ENCODE data around the gene DSG3. TPM values are rescaled to one million over a fixed set of nuclear protein-coding genes. Genes with fewer than 3 reads are reported as not detected.
"Not testable (repeated sequence)": the region's sequence is repeated elsewhere in the genome, so short reads cannot be mapped to it uniquely, and the experiment has no call there.

The DSG3 gene
- polyA plus RNA-seq, 1 donor: not detected

DNA sequence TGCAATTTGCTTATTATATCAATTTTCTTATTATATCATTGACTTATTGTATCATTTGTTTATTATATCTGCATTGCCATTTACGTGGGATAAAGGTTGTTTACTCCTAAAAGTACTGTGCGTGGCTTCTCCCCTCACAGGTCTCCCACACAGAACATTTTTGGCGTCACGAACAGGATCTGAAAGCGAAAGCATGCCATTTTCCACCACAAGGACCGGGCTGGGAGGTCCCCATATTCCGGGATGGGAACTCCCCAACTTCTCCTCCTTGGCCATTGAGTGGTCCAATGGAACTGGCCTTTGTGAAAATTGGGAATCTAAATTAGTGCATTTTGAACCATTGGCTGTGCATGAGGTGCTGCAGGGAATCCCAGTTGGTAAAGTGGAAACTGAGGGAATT lies 45.6 kb downstream of the DSG3 start:
- no peak for DNase-seq (ENCODE audit: low read depth)

DNA sequence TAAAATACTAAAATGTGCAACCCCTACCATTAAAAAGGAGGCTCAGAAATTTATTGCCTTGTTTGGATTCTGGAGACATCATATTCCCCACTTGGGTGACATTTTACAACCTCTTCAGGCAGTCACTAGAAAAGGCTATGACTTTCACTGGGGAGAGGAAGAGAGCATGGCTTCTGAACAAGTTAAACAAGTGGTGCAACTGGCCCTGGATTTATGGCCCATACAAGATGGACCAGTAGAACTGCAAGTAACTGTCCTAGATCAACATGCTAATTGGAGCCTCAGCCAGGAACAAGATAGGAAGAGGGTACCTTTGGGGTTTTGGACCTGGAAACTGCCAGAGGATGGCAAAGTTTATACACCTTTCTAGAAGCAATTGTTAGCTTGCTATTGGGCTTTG lies 46.4 kb downstream of the DSG3 start:
- DNase-seq (ENCODE audit: low read depth): no peak

DNA sequence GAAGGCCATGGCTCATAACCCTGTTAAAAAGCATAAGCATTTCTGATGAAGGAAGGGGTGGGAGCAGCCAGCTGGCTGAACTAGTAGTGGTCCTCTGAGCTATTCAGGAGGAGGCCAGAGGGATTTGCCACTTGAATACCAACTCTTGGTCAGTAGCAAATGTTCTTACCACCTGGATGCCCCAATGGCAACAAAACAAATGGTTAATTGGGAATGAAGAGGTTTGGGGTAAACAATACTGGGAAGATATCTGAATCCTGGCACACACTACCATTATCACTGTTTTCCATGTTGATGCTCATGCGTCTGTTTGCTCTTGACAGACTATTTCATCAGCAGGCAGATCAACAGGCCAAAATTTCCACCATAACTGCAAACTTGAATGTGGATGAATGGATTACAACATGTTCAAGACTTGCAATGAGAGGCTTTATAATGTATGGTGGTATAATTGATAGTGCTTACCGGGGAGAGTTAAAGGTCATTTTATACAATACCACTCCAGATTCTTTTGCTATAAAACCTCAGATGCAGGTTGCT lies 47.2 kb downstream of the DSG3 start:
- not testable (repeated sequence) for DNase-seq (ENCODE audit: low read depth)

DNA sequence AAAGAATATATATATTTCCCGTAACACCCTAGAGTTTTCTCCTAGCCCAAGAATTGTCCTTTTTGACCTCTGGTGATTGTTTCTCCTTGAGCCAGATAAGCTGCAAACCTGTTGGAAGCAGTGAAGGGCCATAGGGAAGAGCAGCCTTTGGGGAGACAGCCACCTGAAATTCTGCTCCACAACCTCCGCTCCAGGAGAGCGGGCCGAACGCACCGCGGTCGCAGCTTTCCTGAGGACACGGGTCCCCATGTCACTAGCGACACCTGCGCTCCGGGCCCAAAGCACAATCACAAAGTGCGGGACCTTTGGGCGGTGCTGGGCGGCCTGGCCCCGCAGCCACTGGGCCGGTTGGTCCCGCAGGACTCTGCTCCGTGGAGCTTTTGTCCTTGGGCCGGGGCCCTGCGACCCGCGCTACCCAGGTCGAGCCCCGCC lies 49.9 kb downstream of the DSG3 start:
- no peak for DNase-seq (ENCODE audit: low read depth)

DNA sequence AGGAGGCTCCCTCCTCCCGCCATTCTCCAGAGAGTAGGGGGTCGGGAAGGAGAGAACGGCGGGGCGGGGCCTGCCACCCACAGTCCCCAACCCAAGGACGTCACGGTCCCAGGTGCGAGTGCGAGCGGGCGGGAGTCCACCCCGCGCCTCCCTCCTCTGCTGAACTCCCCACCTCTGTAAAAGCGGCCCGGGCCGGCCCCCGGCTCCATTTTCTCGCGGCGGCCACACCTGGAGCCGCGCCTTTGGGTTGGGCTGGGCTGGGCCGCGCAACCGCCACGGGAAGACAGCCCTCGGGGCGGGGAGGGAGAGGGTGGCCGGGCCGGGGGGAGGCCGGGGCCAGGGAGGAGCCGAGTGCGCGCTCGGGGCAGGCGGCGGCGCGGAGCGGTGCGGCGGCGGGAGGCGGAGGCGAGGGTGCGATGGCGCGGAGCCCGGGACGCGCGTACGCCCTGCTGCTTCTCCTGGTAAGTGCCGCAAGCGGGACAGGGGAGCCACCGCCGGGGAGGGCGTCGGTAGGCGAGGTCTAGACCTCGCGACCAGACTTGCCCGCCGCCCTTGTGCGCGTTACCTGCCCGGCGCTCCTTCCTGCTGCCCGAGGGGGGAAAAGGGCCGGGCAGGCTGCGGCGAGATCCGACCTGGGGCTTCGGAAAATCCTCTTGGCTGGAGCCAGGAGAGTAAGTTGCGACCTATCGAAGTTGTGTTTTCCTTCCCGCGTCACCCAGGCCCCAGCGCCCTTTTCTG lies 50.5 kb downstream of the DSG3 start, which contains the start of gene DSG2:
DSG2 (plus strand) TSS at position 342 of the 738 bp plus-strand sequence; CDS start at position 417, 75 bp downstream.
- DNase-seq (ENCODE audit: low read depth): no peak

DNA sequence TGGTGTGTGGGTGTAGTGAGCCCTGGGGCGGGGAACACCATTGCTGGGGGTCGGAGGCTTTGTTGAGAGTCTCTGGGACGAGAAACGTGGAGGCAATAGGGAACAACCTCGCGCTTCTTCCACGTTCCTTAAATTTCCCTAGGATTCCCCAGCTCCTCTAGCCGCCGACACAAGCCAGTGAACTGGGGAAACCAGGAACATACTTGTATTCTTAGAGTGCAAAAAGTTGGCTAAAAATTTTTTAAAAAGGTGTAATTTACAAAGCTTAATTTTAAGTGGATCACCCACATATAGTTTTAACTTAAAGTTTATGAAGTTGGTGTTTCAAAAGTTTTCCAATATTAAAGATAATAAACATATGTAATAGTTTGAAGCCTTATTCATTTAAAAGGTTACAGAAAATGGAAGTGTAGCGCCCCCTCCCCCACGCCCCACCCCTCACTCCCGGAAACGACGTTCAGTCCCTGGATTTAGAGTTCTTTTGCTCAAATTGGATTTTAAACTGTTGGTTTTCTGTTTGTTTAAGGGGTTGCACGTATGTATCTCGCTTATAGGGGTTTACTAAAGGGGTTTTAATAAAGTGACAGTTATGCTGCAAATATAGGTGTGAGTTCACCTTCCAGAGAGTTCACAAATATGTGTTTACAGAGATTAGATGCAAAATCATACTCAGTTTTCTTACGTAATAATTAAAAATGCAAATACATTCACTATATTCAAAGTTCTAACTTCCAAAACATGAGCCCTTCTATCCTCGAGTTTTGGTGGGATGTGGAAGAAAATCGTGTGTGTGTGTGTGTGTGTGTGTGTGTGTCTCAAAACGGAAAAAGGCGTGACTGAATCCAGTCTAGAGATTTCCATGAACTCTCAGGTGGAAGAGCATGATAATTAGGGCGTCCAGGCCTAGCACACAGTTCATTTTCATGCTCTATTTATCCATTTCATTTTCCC lies 51.3 kb downstream of the DSG3 start:
- DNase-seq (ENCODE audit: low read depth): no peak

DNA sequence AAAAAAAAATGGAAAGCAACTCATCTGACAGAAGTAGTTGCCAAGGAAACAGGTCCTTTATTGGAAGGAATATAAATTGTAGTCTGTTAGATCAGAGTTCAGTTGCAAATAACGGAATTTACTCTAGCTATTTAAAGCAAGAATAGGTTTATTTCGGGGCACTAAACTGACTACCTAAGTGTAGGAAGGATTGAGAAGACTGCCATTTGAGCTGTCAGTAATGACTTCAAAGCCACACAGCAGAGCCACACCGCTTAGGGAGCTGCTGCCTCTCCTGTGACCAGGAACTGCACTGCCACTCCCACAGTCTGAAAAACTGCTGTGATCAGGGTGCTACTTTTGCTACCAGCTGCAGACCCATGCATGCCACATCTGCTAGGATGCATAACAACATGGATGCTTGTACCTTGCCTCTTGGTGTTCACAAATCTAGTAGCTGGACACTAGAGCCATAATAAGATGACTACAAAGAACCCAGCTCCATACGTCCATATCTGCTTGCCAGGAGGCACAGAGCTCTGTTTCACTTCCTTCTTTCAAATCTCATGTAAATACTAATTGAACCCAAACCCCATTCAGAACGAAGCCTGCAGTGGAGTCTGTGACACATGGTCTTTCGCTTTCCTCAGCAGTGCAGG lies 52.6 kb downstream of the DSG3 start:
- DNase-seq (ENCODE audit: low read depth): no peak

DNA sequence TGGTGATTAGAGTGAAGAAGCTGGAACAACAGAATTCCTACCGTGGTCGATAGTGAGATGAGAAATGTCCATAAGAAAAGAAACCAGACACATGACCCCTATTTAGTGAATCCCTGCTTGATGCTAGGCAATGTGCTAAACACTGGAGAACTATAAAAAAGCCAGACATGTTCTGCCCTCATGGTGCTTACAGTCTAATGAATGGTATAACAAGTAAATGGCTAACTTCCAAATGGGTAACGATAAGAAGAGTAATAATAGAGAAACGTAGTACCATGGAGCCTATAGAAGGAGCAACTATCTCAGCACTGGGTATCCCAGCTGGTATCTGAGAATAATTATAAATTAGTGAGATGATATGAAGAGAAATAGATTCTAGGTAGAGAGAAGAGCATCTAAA lies 55.5 kb downstream of the DSG3 start:
- DNase-seq (ENCODE audit: low read depth): no peak

DNA sequence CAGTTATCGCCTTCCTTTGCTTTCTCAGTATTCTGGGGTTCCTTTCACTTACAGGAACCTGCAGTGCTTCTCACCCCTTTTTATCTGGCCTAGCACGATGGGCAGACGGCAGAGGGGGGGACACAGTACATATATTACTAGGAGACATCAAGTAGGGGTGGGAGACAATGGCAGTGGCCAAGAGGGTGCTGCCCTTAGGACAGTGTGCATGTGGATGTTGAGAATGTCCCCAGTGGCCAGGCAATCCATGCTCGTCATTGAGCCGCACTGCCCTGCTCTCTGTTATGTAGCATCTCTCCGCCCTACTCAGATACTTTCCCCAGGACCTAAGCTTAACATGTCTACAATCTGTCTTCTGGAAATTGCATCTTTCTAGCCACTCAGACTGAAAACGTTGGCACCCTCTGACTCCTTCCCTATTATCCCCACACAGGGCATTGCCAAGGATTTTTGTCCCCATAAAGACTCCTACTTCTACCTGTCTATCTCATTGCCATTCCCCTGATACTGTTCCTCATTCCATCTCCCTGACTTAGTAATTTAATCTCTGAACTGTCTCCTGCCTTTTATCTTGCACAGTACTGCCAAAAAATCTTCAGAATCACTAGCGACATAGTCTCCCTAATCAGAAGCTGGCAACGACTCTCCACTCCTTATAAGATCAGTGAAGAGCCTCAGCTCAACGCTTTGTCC lies 57.1 kb downstream of the DSG3 start:
- DNase-seq (ENCODE audit: low read depth): no peak

DNA sequence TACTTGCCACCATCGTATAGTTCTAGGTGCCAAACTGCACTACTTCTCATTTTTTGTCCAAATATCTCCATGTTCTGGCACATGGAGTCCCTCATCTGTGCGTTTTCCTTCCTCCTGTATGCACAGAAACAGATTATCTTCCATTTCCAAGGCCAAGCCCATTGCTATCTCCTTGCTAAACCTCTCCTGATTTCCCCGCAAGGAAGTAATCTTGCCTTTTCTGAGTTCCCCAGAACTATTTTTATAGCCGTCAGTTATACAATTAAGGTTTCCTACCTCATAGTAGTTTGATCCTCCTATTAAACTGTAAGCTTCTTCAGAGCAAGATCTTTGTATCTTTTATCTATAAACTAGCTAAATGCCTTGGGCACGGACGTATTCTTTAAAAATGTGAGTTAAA lies 57.6 kb downstream of the DSG3 start:
- DNase-seq (ENCODE audit: low read depth): no peak

DNA sequence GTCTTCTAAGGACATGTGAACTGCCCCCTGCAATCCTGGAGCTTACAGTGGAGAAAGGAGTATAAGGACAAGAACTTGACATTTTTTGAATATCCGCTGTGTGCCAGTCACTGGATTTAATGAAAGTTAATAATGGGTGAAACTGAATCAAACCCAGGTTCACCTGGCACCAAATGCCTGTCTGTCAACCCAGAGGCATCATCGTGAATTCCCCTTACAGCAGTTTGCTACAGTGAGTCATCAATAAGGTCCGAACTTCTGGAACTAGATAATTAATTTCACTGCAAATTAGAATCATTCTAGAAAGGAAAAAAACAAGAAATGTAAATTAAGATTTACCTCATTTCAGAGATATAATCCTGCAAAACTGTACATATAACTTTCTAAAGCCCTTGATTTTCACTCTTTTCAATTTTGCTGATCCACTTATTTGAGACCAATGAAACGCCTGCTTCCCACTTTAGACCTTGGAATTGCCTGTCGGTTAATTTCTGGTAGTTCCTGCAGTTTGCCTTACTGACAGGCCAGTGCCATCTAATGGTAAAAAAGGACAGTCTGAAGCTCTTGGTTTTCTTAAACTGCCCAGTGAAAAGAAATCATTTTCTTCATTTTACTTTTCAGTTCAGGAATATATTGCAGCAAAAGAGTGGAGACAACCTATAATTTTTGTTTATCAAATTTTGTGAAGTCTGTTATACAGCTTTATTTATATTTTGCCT lies 58.6 kb downstream of the DSG3 start:
- DNase-seq (ENCODE audit: low read depth): no peak

DNA sequence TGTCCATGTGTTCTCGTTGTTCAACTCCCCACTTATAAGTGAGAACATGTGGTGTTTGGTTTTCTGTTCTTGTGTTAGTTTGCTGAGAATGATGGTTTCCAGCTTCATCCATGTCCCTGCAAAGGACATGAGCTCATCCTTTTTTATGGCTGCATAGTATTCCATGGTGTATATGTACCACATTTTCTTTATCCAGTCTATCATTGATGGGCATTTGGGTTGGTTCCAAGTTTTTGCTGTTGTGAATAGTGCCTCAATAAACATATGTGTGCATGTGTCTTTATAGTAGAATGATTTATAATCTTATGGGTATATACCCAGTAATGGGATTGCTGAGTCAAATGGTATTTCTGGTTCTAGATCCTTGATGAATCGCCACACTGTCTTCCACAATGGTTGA lies 59.6 kb downstream of the DSG3 start:
- not testable (repeated sequence) for DNase-seq (ENCODE audit: low read depth)

DNA sequence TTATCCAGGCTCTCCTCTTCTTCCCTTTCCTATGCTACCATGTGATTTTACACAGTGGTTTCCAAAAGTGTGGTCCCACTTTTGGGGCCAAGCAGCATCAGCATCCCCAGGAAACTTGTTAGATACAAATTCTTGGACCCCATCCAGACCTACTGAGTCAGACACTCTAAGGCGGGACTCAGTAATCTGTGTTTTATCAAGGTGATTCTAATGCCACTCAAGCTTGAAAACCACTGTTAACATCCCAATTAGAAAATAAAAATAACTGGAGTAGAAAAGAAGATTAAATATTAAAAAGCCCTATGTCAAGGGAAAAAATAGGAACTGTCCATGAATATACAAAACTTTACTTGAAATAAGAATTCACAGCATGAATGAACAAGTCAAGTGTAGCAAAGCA lies 61.2 kb downstream of the DSG3 start:
- DNase-seq (ENCODE audit: low read depth): no peak

DNA sequence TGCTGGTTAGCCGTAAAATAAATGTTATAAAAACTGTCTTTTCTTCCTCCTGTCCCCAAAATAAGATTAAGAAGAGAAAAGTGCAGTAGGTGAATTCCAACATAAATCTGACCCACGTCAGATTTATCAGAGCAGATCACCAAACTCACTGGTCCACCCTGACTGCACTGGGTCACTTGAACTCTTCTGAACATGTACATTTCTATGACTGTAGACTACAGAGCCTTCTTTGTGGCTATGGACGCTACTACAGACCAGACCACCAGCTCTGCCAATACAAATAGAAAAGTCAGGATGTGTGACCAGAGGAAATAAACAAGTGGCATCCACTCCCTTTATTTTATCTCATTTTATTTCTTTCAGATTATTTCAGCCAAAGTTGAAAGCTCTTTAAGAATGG lies 62.0 kb downstream of the DSG3 start:
- DNase-seq (ENCODE audit: low read depth): no peak

DNA sequence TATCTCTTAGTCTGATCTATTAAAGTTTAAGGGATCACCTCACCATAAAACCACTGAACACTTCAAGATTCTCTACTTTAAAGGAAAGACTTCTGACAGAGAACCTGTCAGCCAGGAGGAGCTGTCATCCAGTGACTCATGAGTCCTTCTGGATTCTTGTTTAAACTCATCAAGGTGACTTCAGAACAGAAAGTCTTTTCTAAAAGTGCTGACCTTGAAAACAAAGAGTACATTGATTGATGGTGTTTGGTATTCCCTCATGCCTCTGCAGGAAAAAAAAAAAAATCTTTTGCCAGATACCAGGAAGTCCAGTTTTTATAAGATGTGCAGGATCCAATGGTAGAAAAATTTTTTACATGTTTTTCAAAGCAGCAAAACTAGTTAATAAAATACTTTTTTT lies 62.8 kb downstream of the DSG3 start:
- no peak for DNase-seq (ENCODE audit: low read depth)

DNA sequence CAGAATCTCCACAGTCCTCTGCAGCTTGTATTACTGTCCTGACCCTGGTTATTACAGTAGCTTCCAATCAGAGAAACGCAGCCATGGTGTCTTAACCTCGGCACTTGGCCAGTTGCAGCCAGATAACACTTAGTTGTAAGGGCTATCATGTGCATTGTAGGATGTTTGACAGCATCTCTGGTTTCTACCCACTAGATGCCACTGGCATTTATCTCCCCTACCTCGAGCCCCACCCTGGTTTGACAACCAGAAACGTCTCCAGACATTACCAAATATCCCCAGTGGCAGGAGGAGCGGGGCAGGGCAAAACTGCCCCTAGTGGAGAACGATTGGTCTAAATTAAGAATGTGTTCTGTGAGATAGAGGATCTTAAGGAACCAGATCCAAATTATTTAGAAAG lies 63.6 kb downstream of the DSG3 start:
- DNase-seq (ENCODE audit: low read depth): no peak

DNA sequence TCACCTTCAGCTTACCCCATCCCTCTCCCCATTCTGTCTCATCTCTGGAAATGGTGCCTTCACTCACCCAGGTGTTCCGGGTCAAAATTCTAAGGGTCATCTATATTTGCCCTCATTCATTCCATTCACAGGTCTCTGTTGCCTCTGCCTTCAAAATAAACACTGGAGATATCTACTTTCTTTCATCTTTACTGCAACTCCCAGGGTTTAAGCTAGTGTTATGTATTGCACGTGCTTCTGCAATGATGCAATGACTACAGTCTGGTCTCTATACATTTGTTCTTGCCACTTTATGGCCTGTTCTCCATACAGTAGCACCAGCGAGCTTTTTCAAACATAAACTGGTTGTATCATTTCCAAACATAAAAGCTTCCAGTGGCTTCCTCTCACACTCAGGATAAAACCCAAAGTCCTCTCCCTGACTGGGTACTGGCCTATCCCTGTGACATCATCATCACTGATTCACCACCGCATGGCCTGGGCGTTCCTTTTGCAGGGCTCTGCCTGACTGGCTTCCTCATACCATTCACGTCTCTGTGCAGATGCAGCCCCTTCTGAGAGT lies 64.7 kb downstream of the DSG3 start:
- no peak for DNase-seq (ENCODE audit: low read depth)

DNA sequence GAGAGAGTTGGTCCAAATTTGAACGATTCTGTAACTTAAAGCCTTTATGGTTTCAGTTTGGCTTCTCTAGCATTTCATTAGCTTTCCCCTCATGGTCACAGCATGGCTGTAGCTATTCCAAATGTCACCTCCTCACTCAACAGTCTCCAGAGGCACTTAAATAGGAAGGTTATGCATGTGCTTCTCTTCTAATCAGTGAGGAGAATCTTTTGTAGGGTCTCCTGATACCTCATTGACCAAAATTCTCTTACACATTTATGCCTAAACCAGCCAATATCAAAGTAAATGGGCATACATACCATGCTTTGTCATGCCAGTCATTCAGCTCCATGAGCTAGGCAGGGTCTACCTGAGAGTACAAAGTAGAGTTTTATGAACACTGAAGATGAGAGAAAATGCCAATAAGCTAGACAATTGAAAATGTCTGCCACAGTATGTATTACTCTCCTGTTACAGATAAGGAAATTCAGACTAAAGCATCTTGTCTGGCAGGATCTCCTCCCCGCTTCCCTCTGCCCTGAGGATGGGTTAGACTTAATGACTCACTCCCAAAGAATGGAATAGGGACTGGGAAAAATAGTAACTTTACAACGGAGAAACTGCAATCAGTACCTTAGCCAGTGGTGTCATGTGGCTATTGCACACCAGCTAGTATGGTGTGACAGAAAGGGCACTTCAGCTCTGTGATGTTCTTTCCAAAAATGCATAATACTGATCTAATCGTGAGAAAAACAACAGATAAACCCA lies 65.8 kb downstream of the DSG3 start:
- DNase-seq (ENCODE audit: low read depth): no peak

DNA sequence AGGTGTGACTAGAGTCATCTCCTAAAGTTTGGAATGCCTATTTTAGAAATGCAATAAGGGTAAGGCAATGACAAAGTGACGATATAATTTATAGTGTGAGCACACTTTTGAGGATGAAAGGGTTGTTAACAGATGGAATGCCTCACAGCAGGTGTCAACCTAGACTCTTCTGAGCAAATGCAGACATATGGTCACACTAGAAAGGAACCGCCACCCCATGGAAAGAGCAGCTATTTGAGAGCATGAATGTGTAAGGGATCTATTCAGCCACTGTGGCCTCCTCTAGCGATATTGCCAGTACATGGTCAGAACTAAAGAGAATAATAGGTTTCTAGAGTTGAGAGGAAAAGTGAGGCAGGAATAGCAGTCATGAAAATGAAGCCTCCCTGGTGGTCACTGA lies 68.9 kb downstream of the DSG3 start:
- no peak for DNase-seq (ENCODE audit: low read depth)

DNA sequence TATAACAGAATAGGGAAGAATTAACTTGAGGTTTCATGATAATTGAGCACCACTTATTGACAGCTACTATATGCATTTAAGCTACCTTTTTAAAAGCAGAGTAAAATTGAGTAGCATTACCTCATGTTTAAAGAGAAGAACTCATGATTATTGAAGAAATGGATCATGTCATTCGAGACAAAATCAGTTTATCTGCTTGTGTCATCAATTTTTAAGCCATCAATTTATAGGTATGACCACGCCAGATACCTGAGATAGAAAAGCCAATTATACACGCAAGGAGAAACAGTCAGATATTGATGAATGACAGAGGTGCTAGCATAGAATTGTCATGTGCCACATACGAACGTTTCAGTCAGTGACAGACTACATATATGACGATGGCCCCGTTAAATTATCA lies 78.8 kb downstream of the DSG3 start:
- DNase-seq (ENCODE audit: low read depth): no peak

Measured in forelimb muscle (tissue), 1 donor.